Measurements from ENCODE around the gene CDK5. TPM values are rescaled to one million over a fixed set of nuclear protein-coding genes. Genes with fewer than 3 reads are reported as not detected.
A peak's percentile ranks its signal among the peaks of the same experiment; 100 is the strongest.

The CDK5 gene
- total and polyA plus RNA-seq, 9 of the 15 experiments (the other 6 are each of a cell fraction or from before 2014, with no cell fraction given): 3.2 to 38.0 (median 27.5) TPM

GRCh38 chr7:151007469-151007898 is 50.2 kb downstream of the CDK5 start:
- Histone ChIP-seq H3K4me3 (no peak overlapping the region), H3K4me2 (ENCODE audit: insufficient read depth, low read length) (peak overlapping the region; percentile 100), H3K27ac (ENCODE audit: extremely low read depth, low read depth, low read length) (peak overlapping the region; percentile 85; the same call in 2 of the 3 replicates), H2AFZ (ENCODE audit: low read depth, low read length) (peak overlapping the region; percentile 92; the same call in 1 of the 2 replicates), H3K36me3 (ENCODE audit: control insufficient read depth, insufficient read depth, low read length) (peaks cover 7% of the 10 kb centered on the region; the same call in 1 of the 3 replicates), H3K27me3 (ENCODE audit: control insufficient read depth in 2 of 2, insufficient read depth in 2 of 2, low read length in 2 of 2) (no peaks in the 10 kb centered on the region; a peak in 1 of 5 replicates), H3K9me3 (replicated peaks; ENCODE audit: control insufficient read depth, insufficient read depth, low read depth, low read length) (no peaks in the 10 kb centered on the region), H3K79me2 (ENCODE audit: control insufficient read depth, insufficient read depth, low read length) (peaks cover 38% of the 10 kb centered on the region), H3K9ac (ENCODE audit: insufficient read depth in 1 of 2, low read depth in 2 of 2, low read length in 2 of 2) (peak overlapping the region in 1 of 2 experiments; percentile 69; a peak in 2 of 4 replicates), H3K4me1 (replicated peaks in 1 of 2; ENCODE audit: control insufficient read depth in 2 of 2, insufficient read depth in 2 of 2, low read length in 2 of 2) (peaks cover 47 to 61% of the 10 kb centered on the region in 2 experiments), H4K20me1 (replicated peaks; ENCODE audit: control insufficient read depth, insufficient read depth, low read length) (no peaks in the 10 kb centered on the region), H3K9me1 (ENCODE audit: control insufficient read depth, insufficient read depth, low read length) (no peaks in the 10 kb centered on the region)
- CTCF ChIA-PET (ENCODE audit: low intra/inter-chr PET ratio): interaction anchor here (0.9 to 3.5 kb wide), 5 partner anchors 11 to 108 kb away, joined by 3 to 15 read pairs (median 5); no protein-coding TSS in a partner anchor
- 30% methylated on average over 7 of the region's 7 CpGs for WGBS (ENCODE audit: insufficient coverage, low coverage, missing lambda C conversion rate)
- ATAC-seq (no peak), DNase-seq (ENCODE audit: extremely low read depth in 1 of 4, low spot score in 3 of 4) (peak in 1 of 4 experiments; percentile 25), FAIRE-seq (no peak)
- intact Hi-C loops (cut with micrococcal nuclease) (loop anchor here (5.0 kb wide), 1 partner anchor 225 kb away; the partner anchor contains the start of gene CHPF2), in situ Hi-C loops (cut with MboI) (no loop called here)
- no TSS peak for BruUV-seq (replicated peaks)
- POLR2A ChIA-PET: interaction anchor here (0.6 to 8.4 kb wide), 8 partner anchors 11 to 721 kb away, joined by 3 to 146 read pairs (median 7); partner anchors contain the start of genes ABCB8 and ATG9B
- TF ChIP-seq SNRNP70 (optimal IDR thresholded peaks at IDR 0.05; ENCODE audit: low read depth, low read length): no peak
- TF ChIP-seq MCM7 (IDR thresholded peaks at IDR 0.05): no peak
- TF ChIP-seq KDM5B (IDR thresholded peaks at IDR 0.05; ENCODE audit: insufficient replicate concordance, low read depth, low read length): no peak
- no peak for TF ChIP-seq ZFP30 (CRISPR knock-in tag; IDR thresholded peaks at IDR 0.05; ENCODE audit: borderline replicate concordance)
- TF ChIP-seq ARID3B (CRISPR knock-in tag; IDR thresholded peaks at IDR 0.05; ENCODE audit: borderline replicate concordance): no peak
- TF ChIP-seq ETV5 (CRISPR knock-in tag; IDR thresholded peaks at IDR 0.05; ENCODE audit: low read depth): no peak
- TF ChIP-seq PATZ1 (CRISPR knock-in tag; IDR thresholded peaks at IDR 0.05; ENCODE audit: borderline replicate concordance): no peak
- no peak for TF ChIP-seq CGGBP1 (CRISPR knock-in tag; IDR thresholded peaks at IDR 0.05)
- TF ChIP-seq EP300 (IDR thresholded peaks at IDR 0.05; ENCODE audit: low read length): no peak
- no peak for TF ChIP-seq BRCA1 (IDR thresholded peaks at IDR 0.05)
- 0 out of 2 replicates have a peak, but pooled peaks have one; percentile 76 for TF ChIP-seq BRCA1 (CRISPR knock-in tag; IDR thresholded peaks at IDR 0.05)
- no peak for TF ChIP-seq POLR3G (IDR thresholded peaks at IDR 0.05; ENCODE audit: extremely low read depth, insufficient read length, insufficient replicate concordance)
- TF ChIP-seq NR2C2 (CRISPR knock-in tag; IDR thresholded peaks at IDR 0.05): 0 out of 2 replicates have a peak, but pooled peaks have one; percentile 36
- no peak for TF ChIP-seq NR2C2 (tag; IDR thresholded peaks at IDR 0.05)
- no peak for TF ChIP-seq HMBOX1 (IDR thresholded peaks at IDR 0.05)
- no peak for TF ChIP-seq RBM17 (IDR thresholded peaks at IDR 0.05; ENCODE audit: borderline replicate concordance, low read depth, low read length)

All from K562 (cell line).